Fibroblast of pulmonary artery (primary cell): ENCODE results near the gene PINLYP.

Experiments used
- DNase-seq: peaks from one replicate; pipeline ENCODE4 v3.0.0-alpha.2; 2010; ENCODE audit warnings: low read depth
- H3K4me3 ChIP-seq: replicated peaks from 2 replicates; pipeline ENCODE4 v1.5.1; 2011; ENCODE audit warnings: low read depth, mild to moderate bottlenecking, control low read depth, low read length, moderate library complexity
- TF ChIP-seq, protein P1 (sequence below): IDR thresholded peaks from 2 replicates; pipeline ENCODE4 v1.5.1; 2011; ENCODE audit warnings: mild to moderate bottlenecking, control low read depth, low read length, inconsistent platforms; ENCODE audit errors: missing control alignments

Gene PINLYP

DNA sequence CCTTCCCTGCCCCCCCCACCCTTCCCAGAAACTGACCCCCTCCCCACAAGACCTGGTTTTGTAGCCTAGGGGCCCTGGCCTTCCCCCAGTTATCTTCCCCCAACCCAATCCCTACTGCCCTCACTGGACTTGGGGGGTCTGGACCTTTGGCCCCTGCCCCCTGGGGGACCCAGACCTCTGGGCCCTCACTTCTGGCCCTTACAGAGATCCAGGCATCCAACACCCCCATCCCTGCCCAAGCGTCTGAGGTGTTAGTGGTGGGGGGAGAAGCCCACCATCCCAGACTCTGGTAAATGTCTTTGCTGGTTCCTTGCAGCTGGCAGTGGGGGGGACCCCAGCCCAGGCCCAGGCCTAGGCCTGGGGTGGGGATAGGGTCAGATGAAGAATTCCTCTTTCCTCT lies 47.4 kb downstream of the PINLYP start:
- H3K4me3 ChIP-seq = no peak overlapping the region

DNA sequence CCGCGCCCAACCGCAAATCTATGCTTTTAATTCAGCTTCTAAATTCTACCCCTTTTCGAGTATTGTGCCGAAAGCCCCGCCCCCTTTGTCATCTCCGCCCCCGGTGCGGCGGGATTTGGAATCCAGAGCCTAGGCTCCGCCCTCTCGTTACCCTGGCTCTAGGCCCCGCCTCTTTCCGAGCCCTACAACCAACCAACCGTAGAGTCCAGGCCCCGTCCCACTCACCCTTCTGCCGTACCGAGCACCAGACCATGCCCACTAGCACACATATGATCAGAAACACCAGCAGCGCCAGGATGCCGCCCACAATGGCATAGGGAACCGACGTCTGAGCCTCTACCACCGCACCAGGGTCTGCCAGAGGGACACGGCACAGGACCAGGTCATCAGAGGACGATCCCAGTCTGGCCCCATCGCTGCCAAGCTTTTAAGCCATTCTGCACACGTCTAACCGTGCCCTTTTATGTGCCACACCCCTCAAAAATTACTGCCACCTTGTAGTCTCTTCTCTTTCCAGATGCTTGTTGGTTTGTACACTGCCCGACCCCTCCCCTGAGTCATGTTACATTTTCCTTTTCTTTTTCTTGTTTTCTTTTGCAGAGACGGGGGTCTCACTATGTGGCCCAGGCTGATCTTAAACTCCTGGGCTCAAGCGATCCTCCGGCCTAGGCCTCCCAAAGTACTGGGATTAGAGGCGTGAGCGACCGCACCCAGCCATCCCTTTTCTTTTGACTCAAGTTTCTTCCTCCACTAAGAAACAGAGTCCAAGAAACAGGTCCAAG lies 48.5 kb downstream of the PINLYP start:
- TF ChIP-seq, protein P1, sequence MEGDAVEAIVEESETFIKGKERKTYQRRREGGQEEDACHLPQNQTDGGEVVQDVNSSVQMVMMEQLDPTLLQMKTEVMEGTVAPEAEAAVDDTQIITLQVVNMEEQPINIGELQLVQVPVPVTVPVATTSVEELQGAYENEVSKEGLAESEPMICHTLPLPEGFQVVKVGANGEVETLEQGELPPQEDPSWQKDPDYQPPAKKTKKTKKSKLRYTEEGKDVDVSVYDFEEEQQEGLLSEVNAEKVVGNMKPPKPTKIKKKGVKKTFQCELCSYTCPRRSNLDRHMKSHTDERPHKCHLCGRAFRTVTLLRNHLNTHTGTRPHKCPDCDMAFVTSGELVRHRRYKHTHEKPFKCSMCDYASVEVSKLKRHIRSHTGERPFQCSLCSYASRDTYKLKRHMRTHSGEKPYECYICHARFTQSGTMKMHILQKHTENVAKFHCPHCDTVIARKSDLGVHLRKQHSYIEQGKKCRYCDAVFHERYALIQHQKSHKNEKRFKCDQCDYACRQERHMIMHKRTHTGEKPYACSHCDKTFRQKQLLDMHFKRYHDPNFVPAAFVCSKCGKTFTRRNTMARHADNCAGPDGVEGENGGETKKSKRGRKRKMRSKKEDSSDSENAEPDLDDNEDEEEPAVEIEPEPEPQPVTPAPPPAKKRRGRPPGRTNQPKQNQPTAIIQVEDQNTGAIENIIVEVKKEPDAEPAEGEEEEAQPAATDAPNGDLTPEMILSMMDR = no peak
- H3K4me3 ChIP-seq = no peak overlapping the region
- no peak for DNase-seq

More for the DNA sequence above, 47.4 kb downstream of the PINLYP start:
- TF ChIP-seq, protein P1 = no peak
- DNase-seq = no peak

DNA sequence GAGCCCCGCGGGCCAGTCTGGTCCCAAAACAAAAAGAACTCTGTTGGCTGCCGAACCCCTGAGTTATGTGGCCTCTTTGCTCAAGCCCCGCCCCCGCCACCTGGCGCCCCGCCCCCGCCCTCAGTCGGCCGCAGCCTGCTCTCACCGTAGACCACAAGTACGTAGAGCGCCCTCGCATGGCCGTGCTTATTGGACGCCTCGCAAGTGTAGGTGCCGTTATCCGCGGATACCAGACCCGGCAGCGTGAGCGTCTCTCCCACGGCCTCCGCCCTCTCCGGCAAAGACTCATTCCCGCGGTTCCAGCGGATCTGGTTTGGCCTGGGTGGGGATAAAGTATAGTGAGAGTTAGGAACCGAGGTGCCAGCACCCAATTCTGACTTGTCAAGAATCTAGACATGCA lies 49.3 kb downstream of the PINLYP start:
- peak; percentile 56 for DNase-seq
- TF ChIP-seq, protein P1 = no peak
- H3K4me3 ChIP-seq = no peak overlapping the region

DNA sequence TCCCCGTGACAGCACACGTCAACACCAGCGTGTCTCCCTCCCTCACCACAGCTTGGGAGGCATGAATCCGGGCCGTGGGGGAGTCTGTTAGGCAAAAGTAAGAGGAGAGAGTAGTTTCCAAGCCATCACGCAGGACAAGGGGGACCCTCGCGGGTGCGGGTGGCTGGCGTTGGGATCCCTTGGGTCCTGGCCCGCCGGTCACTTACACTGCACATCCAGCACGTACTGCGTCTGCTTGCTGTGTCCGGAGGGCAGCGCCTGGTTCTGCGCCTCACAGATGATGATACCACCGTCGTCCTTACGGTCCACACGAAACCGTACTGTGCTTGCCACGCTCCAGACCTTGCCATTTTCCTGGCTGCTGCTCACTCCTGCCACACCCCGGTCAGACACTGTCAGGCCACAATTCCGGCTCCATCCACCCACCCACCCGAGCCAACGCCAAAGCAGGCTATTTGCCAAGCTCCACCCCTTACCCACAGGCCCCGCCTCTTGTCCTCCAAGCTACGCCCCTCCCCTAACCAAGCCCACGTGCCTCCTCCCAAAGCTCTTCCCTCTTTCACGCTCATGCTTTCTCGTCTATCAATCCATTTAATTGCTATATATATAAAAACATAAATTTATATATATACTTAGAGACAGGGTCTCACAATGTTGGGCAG lies 50.4 kb downstream of the PINLYP start:
- no peak for DNase-seq
- TF ChIP-seq, protein P1 = no peak
- H3K4me3 ChIP-seq = no peak overlapping the region

DNA sequence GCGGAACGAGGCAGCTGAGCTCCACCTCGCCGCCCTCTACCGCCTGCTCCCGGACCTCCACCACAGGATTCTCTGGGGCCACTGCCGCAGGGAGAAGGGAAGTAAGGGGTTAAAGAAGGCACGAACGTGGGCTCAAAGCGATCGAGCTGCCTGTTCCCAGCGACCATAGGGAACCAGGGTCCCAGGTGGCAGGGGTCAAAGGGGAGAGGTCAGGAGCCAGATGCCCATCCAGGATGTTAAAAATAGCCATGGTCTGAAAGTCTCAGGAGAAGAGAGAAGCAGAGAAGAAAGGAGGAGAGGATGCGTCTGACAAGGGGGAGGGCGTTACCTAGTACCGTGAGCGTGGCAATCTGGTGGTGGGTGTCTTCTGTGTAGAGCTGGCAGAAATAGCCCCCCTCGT lies 51.2 kb downstream of the PINLYP start:
- TF ChIP-seq, protein P1 = no peak

DNA sequence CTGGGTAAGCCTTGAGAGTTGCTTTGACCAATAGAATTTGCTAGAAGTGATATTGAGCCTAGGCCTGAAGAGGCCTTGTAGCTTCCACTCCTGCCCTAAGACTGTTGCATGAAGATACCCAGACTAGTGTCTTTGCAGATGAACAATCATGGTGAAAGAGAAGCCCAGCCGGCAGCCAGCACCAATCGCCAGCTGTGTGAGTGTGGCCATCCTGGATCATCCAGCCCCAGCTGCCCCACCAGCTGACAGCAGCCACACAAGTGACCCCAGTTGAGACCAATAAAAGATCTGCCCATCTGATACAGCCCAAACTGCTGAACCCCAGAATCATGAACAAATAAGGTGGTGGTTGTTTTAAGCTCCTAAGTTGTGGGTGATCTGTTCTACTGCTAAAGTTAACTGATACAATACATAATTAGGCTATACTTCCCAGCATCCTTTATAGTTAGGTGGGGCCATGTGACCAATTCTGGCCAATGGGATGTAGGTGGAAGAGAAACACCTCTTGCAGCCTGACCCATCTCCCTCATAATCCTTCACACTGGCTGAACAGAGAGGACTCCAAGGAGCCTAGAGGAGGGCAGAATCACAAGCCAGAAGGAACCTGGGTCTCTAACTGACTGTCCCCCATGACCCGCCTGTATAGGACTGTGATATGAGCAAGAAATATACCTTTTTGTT lies 53.2 kb downstream of the PINLYP start:
- TF ChIP-seq, protein P1 = no peak
- DNase-seq = no peak
- H3K4me3 ChIP-seq = no peak overlapping the region

More for the DNA sequence above, 51.2 kb downstream of the PINLYP start:
- no peak overlapping the region for H3K4me3 ChIP-seq
- no peak for DNase-seq
